ENCODE results near the gene SLF1.

The SLF1 gene

DNA sequence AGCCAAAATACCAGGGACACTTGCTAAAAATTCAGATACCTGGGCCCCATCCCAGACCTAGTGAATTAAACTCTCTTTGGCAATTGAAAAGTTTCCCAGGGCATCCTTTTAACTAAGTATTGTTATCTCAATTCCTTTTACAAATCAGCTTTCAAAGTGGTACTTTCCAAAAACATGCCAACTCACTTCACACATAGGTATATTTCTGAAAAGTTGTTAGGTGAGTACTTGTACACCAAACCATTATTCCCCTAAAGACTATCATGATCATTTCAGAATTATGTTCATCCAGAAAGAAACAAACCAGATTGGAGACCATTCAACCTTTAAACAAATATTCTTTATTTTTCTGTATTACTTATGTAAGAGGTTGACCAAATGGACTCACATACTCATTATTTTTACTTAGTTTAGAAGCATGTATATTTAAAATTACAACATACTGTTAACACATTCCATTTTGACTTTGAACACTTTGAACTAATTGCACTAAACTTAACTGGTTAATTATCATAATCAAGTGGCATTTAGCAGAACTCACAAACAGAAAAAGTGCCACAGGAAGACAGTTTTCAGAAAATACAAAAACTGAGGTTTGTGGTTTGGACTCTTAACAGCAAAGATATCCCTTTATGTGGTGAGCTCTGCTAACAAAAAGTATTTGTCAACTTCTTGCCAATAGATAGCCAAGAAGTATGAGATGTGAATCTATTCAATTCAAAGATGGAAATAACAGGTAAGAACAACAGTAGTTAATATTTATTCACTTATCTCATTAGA, 40.8 kb upstream of the SLF1 start:
- H3K9me2 ChIP-seq (replicated peaks; ENCODE audit: insufficient read depth, low read length), result no peaks in the 10 kb centered on the region
- no peaks in the 10 kb centered on the region for H4K20me1 ChIP-seq (ENCODE audit: insufficient read depth, low read length)
- H3K36me3 ChIP-seq (replicated peaks; ENCODE audit: insufficient read depth, low read length), result no peaks in the 10 kb centered on the region
- H3K9ac ChIP-seq (ENCODE audit: low read length), result no peak overlapping the region
- H3K4me3 ChIP-seq (ENCODE audit: low read length), result peak overlapping the region; percentile 4; the same call in 1 of the 2 replicates
- peaks cover 5% of the 10 kb centered on the region; the same call in 1 of the 2 replicates for H3F3A ChIP-seq (ENCODE audit: insufficient read depth, low read length)
- H3K9me3 ChIP-seq (replicated peaks; ENCODE audit: insufficient read depth, low read length), result no peaks in the 10 kb centered on the region
- peak; percentile 80 for DNase-seq
- H2AFZ ChIP-seq (ENCODE audit: low read length), result no peak overlapping the region
- H3K27me3 ChIP-seq (replicated peaks; ENCODE audit: insufficient read depth, low read length), result no peaks in the 10 kb centered on the region
- peak overlapping the region; percentile 39 for H3K4me2 ChIP-seq (ENCODE audit: low read depth, low read length)
- H3K4me1 ChIP-seq (ENCODE audit: low read length), result peaks cover 24% of the 10 kb centered on the region
- TF ChIP-seq EZH2 (optimal IDR thresholded peaks at IDR 0.05; ENCODE audit: low read depth, low read length), result no peak
- TF ChIP-seq, protein P1, sequence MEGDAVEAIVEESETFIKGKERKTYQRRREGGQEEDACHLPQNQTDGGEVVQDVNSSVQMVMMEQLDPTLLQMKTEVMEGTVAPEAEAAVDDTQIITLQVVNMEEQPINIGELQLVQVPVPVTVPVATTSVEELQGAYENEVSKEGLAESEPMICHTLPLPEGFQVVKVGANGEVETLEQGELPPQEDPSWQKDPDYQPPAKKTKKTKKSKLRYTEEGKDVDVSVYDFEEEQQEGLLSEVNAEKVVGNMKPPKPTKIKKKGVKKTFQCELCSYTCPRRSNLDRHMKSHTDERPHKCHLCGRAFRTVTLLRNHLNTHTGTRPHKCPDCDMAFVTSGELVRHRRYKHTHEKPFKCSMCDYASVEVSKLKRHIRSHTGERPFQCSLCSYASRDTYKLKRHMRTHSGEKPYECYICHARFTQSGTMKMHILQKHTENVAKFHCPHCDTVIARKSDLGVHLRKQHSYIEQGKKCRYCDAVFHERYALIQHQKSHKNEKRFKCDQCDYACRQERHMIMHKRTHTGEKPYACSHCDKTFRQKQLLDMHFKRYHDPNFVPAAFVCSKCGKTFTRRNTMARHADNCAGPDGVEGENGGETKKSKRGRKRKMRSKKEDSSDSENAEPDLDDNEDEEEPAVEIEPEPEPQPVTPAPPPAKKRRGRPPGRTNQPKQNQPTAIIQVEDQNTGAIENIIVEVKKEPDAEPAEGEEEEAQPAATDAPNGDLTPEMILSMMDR (IDR thresholded peaks at IDR 0.05; ENCODE audit: low read length), result no peak
- H3K27ac ChIP-seq (ENCODE audit: low read length), result no peak overlapping the region
- H3K79me2 ChIP-seq (ENCODE audit: low read length), result no peaks in the 10 kb centered on the region

DNA sequence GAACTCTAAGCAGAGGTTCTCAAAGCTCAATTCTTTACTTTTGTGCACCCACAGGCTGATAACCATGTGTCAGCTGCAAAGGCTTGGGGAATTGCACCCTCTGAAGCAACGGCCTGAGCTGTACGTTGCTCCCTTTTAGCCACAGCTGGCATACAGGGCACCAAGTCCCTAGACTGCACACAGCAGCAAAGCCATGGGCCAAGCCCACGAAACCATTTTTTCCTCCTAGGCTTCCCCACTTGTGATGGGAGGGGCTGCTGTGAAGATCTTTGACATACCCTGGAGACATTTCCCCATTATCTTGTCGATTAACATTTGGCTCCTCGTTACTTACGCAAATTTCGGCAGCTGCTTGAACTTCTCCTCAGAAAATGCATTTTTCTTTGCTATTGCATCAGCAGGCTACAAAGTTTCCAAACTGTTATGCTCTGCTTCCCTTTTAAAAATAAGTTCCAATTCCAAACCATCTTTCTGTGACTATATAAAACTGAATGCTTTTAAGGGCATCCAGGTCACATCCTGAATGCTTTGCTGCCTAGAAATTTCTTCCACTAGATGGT, 23.1 kb upstream of the SLF1 start:
- no peaks in the 10 kb centered on the region for H4K20me1 ChIP-seq (ENCODE audit: insufficient read depth, low read length)
- no peak for DNase-seq
- no peak overlapping the region for H3K4me2 ChIP-seq (ENCODE audit: low read depth, low read length)
- H3K36me3 ChIP-seq (replicated peaks; ENCODE audit: insufficient read depth, low read length), result no peaks in the 10 kb centered on the region
- H3K27me3 ChIP-seq (replicated peaks; ENCODE audit: insufficient read depth, low read length), result no peaks in the 10 kb centered on the region
- H3K9me3 ChIP-seq (replicated peaks; ENCODE audit: insufficient read depth, low read length), result no peaks in the 10 kb centered on the region
- H3K27ac ChIP-seq (ENCODE audit: low read length), result no peak overlapping the region
- no peaks in the 10 kb centered on the region for H3K4me1 ChIP-seq (ENCODE audit: low read length)
- H3F3A ChIP-seq (ENCODE audit: insufficient read depth, low read length), result no peaks in the 10 kb centered on the region
- H3K79me2 ChIP-seq (ENCODE audit: low read length), result no peaks in the 10 kb centered on the region
- H3K9me2 ChIP-seq (replicated peaks; ENCODE audit: insufficient read depth, low read length), result no peaks in the 10 kb centered on the region
- TF ChIP-seq EZH2 (optimal IDR thresholded peaks at IDR 0.05; ENCODE audit: low read depth, low read length) (no peak), EZH2phosphoT487 (IDR thresholded peaks at IDR 0.05; ENCODE audit: low read length) (no peak)
- TF ChIP-seq, protein P1 (IDR thresholded peaks at IDR 0.05; ENCODE audit: low read length), result no peak
- H3K9ac ChIP-seq (ENCODE audit: low read length), result no peak overlapping the region
- no peak overlapping the region for H2AFZ ChIP-seq (ENCODE audit: low read length)
- no peak overlapping the region for H3K4me3 ChIP-seq (ENCODE audit: low read length)

DNA sequence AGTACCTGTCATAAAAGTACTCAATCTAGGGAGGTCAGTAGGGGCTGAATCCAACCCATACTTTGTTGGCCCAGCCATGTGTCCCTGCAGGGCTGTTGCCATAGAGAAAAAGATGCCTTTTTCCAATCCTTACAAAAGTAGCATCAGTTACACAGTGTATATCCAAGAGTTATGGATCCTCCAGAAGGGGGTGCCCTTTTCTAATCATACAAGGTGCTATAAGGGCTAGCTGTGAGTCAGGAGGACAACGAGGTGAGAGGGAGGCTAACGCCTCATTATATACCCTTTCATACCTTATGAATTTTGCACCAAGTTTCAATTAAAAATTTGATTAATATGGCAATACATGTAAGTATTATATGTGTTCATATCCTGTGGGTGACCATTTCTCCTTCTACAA, 4.9 kb upstream of the SLF1 start:
- peaks cover 7% of the 10 kb centered on the region; the same call in 1 of the 2 replicates for H3K79me2 ChIP-seq (ENCODE audit: low read length)
- no peak overlapping the region for H3K4me3 ChIP-seq (ENCODE audit: low read length)
- H3K4me1 ChIP-seq (ENCODE audit: low read length), result no peaks in the 10 kb centered on the region
- DNase-seq, result peak; percentile 39
- H3K36me3 ChIP-seq (replicated peaks; ENCODE audit: insufficient read depth, low read length), result no peaks in the 10 kb centered on the region
- TF ChIP-seq, protein P1 (IDR thresholded peaks at IDR 0.05; ENCODE audit: low read length), result peak; percentile 42
- no peak for TF ChIP-seq EZH2phosphoT487 (IDR thresholded peaks at IDR 0.05; ENCODE audit: low read length)
- H2AFZ ChIP-seq (ENCODE audit: low read length), result no peak overlapping the region
- H3K9ac ChIP-seq (ENCODE audit: low read length), result no peak overlapping the region
- H3K9me2 ChIP-seq (replicated peaks; ENCODE audit: insufficient read depth, low read length), result no peaks in the 10 kb centered on the region
- no peaks in the 10 kb centered on the region for H4K20me1 ChIP-seq (ENCODE audit: insufficient read depth, low read length)
- no peaks in the 10 kb centered on the region for H3K27me3 ChIP-seq (replicated peaks; ENCODE audit: insufficient read depth, low read length)
- H3F3A ChIP-seq (ENCODE audit: insufficient read depth, low read length), result peaks cover 11% of the 10 kb centered on the region
- no peak overlapping the region for H3K4me2 ChIP-seq (ENCODE audit: low read depth, low read length)
- no peak overlapping the region for H3K27ac ChIP-seq (ENCODE audit: low read length)
- H3K9me3 ChIP-seq (replicated peaks; ENCODE audit: insufficient read depth, low read length), result no peaks in the 10 kb centered on the region
